Measurements from ENCODE around the gene COLGALT1.

- TF ChIP-seq, protein P1, sequence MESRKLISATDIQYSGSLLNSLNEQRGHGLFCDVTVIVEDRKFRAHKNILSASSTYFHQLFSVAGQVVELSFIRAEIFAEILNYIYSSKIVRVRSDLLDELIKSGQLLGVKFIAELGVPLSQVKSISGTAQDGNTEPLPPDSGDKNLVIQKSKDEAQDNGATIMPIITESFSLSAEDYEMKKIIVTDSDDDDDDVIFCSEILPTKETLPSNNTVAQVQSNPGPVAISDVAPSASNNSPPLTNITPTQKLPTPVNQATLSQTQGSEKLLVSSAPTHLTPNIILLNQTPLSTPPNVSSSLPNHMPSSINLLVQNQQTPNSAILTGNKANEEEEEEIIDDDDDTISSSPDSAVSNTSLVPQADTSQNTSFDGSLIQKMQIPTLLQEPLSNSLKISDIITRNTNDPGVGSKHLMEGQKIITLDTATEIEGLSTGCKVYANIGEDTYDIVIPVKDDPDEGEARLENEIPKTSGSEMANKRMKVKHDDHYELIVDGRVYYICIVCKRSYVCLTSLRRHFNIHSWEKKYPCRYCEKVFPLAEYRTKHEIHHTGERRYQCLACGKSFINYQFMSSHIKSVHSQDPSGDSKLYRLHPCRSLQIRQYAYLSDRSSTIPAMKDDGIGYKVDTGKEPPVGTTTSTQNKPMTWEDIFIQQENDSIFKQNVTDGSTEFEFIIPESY (IDR thresholded peaks at IDR 0.05), result peak; percentile 93
- TF ChIP-seq, protein P2, sequence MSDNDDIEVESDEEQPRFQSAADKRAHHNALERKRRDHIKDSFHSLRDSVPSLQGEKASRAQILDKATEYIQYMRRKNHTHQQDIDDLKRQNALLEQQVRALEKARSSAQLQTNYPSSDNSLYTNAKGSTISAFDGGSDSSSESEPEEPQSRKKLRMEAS (IDR thresholded peaks at IDR 0.05), result no peak
- TF ChIP-seq, protein P3, sequence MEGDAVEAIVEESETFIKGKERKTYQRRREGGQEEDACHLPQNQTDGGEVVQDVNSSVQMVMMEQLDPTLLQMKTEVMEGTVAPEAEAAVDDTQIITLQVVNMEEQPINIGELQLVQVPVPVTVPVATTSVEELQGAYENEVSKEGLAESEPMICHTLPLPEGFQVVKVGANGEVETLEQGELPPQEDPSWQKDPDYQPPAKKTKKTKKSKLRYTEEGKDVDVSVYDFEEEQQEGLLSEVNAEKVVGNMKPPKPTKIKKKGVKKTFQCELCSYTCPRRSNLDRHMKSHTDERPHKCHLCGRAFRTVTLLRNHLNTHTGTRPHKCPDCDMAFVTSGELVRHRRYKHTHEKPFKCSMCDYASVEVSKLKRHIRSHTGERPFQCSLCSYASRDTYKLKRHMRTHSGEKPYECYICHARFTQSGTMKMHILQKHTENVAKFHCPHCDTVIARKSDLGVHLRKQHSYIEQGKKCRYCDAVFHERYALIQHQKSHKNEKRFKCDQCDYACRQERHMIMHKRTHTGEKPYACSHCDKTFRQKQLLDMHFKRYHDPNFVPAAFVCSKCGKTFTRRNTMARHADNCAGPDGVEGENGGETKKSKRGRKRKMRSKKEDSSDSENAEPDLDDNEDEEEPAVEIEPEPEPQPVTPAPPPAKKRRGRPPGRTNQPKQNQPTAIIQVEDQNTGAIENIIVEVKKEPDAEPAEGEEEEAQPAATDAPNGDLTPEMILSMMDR (IDR thresholded peaks at IDR 0.05; ENCODE audit: low read depth, low read length, missing input control), result peak; percentile 4
- TF ChIP-seq YY1 (IDR thresholded peaks at IDR 0.05) (peak; percentile 80), TAF1 (conservative IDR thresholded peaks at IDR 0.05) (no peak), REST (IDR thresholded peaks at IDR 0.05) (no peak), EGR1 (IDR thresholded peaks at IDR 0.05; ENCODE audit: low read depth in 2 of 2) (no peak), RAD21 (IDR thresholded peaks at IDR 0.05) (peak in 1 of 2 donors; percentile 43), RXRA (IDR thresholded peaks at IDR 0.05) (peak in 1 of 2 donors; percentile 72), SP1 (IDR thresholded peaks at IDR 0.05) (peak; percentile 79)
- TF ChIP-seq, protein P4, sequence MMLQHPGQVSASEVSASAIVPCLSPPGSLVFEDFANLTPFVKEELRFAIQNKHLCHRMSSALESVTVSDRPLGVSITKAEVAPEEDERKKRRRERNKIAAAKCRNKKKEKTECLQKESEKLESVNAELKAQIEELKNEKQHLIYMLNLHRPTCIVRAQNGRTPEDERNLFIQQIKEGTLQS (IDR thresholded peaks at IDR 0.05), result no peak
Measured at GRCh38 chr19:17511724-17512573, 43.5 kb upstream of the COLGALT1 start.
